Measurements from ENCODE around the gene NRXN3. TPM values are rescaled to one million over a fixed set of nuclear protein-coding genes. Genes with fewer than 3 reads are reported as not detected.

The NRXN3 gene
- total RNA-seq, 2 donors from 2014 or later, result 1.3 to 2.3 TPM

DNA sequence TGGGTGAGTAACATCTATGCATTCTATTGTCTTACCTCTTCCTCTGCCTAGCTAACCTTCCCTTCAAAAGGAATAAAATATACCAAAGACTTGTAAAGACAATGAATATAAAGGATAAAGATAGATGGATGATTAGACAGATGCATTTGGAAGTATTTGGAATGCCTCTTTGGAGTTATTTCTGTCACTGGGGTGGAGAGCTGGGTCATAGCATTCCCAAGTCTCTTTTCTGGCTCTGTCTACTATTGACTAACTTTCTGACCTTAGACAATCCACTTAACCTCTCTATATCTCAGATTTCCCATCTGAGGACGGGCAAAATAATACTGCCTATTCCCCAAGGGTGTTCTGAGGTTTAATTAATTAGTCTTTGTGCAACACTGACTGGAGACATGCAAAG, 1523.8 kb downstream of the NRXN3 start:
- no peaks in the 10 kb centered on the region for H3K4me1 ChIP-seq
- DNase-seq (no peak), ATAC-seq (no peak)
- TF ChIP-seq POLR2A (IDR thresholded peaks at IDR 0.05), result no peak
- TF ChIP-seq, protein P1, sequence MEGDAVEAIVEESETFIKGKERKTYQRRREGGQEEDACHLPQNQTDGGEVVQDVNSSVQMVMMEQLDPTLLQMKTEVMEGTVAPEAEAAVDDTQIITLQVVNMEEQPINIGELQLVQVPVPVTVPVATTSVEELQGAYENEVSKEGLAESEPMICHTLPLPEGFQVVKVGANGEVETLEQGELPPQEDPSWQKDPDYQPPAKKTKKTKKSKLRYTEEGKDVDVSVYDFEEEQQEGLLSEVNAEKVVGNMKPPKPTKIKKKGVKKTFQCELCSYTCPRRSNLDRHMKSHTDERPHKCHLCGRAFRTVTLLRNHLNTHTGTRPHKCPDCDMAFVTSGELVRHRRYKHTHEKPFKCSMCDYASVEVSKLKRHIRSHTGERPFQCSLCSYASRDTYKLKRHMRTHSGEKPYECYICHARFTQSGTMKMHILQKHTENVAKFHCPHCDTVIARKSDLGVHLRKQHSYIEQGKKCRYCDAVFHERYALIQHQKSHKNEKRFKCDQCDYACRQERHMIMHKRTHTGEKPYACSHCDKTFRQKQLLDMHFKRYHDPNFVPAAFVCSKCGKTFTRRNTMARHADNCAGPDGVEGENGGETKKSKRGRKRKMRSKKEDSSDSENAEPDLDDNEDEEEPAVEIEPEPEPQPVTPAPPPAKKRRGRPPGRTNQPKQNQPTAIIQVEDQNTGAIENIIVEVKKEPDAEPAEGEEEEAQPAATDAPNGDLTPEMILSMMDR (IDR thresholded peaks at IDR 0.05), result no peak
- intact Hi-C loops (cut with DNase I), result no loop called here
- H3K36me3 ChIP-seq (replicated peaks in 1 of 2; ENCODE audit: insufficient read depth in 1 of 2, low read depth in 2 of 2), result no peaks in the 10 kb centered on the region
- no peak overlapping the region for H3K27ac ChIP-seq
- no peaks in the 10 kb centered on the region for H3K9me3 ChIP-seq
- 27 to 32% methylated on average over 1 of the region's 1 CpG for WGBS, 2 donors
- no peak overlapping the region for H3K4me3 ChIP-seq
- no peaks in the 10 kb centered on the region for H3K27me3 ChIP-seq

DNA sequence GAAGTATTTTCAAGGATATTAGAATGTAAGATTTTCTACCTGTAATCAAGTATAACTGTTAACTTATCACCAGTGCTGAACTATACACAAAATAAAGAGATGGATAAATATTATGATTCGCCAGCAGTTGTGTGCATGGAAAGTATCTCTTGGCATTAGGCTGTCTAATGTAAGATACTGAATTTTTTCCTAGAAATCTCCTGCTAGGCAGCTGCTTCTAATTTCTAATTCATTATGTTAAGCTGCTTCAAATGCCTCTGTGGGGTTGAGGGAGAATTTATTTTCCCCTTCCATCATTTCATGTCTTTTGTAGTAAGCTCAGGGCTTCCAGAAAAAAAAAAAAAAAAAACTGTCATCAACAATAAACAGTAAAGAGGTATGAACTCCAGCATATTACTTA, 1525.1 kb downstream of the NRXN3 start:
- DNase-seq (no peak), ATAC-seq (no peak)
- H3K4me3 ChIP-seq, result no peak overlapping the region
- no peaks in the 10 kb centered on the region for H3K4me1 ChIP-seq
- no peak for TF ChIP-seq POLR2A (IDR thresholded peaks at IDR 0.05)
- TF ChIP-seq, protein P1 (IDR thresholded peaks at IDR 0.05), result no peak
- no peaks in the 10 kb centered on the region for H3K36me3 ChIP-seq (replicated peaks in 1 of 2; ENCODE audit: insufficient read depth in 1 of 2, low read depth in 2 of 2)
- H3K27ac ChIP-seq, result no peak overlapping the region
- intact Hi-C loops (cut with DNase I), result no loop called here
- no peaks in the 10 kb centered on the region for H3K9me3 ChIP-seq
- 44 to 56% methylated on average over 1 of the region's 1 CpG for WGBS, 2 donors
- H3K27me3 ChIP-seq, result no peaks in the 10 kb centered on the region

- no peak for ATAC-seq
- H3K36me3 ChIP-seq (replicated peaks in 1 of 2; ENCODE audit: insufficient read depth in 1 of 2, low read depth in 2 of 2), result no peaks in the 10 kb centered on the region
- no peak overlapping the region for H3K27ac ChIP-seq
- no peaks in the 10 kb centered on the region for H3K9me3 ChIP-seq
- no peaks in the 10 kb centered on the region for H3K27me3 ChIP-seq
- WGBS, 2 donors, result 58 to 73% methylated on average over 1 of the region's 1 CpG
- no peak for DNase-seq
- intact Hi-C loops (cut with DNase I), result no loop called here
- TF ChIP-seq POLR2A (IDR thresholded peaks at IDR 0.05), result no peak
- TF ChIP-seq, protein P1 (IDR thresholded peaks at IDR 0.05), result no peak
- no peaks in the 10 kb centered on the region for H3K4me1 ChIP-seq
- H3K4me3 ChIP-seq, result no peak overlapping the region
Observed at GRCh38 chr14:79698298-79698711, 1528.1 kb downstream of the NRXN3 start.

- no peaks in the 10 kb centered on the region for H3K27me3 ChIP-seq
- H3K4me1 ChIP-seq, result peaks cover 7% of the 10 kb centered on the region
- H3K27ac ChIP-seq, result no peak overlapping the region
- TF ChIP-seq, protein P1 (IDR thresholded peaks at IDR 0.05), result no peak
- TF ChIP-seq POLR2A (IDR thresholded peaks at IDR 0.05), result no peak
- DNase-seq (no peak), ATAC-seq (no peak)
- intact Hi-C loops (cut with DNase I), result no loop called here
- H3K4me3 ChIP-seq, result no peak overlapping the region
- H3K9me3 ChIP-seq, result no peaks in the 10 kb centered on the region
- WGBS, 2 donors, result 44 to 60% methylated on average over 2 of the region's 2 CpGs
- H3K36me3 ChIP-seq (replicated peaks in 1 of 2; ENCODE audit: insufficient read depth in 1 of 2, low read depth in 2 of 2), result no peaks in the 10 kb centered on the region
Observed at GRCh38 chr14:79699206-79699605, 1529.0 kb downstream of the NRXN3 start.

DNA sequence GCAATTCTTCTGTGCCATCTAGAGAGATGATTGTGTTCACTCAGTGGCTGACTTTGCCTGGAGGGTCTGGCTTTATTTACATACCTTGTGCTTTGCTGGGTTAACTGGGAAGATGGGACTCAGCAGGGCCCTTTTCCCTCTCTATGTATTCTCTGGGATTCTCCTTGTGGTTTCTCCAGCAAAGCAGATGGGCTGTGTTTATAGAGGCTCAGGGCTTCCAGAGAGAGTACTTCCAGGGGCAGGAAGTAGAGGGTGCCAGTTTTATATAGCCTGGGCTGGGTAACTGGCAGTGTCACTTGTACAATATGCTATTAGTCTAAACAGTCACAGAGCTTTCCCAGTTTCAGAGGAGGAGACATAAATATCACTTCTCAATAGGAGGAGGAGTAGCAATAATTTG, 1531.2 kb downstream of the NRXN3 start:
- H3K27ac ChIP-seq, result no peak overlapping the region
- H3K27me3 ChIP-seq, result no peaks in the 10 kb centered on the region
- intact Hi-C loops (cut with DNase I), result no loop called here
- no peaks in the 10 kb centered on the region for H3K9me3 ChIP-seq
- peaks cover 15% of the 10 kb centered on the region for H3K4me1 ChIP-seq
- DNase-seq (no peak), ATAC-seq (no peak)
- no peaks in the 10 kb centered on the region for H3K36me3 ChIP-seq (replicated peaks in 1 of 2; ENCODE audit: insufficient read depth in 1 of 2, low read depth in 2 of 2)
- H3K4me3 ChIP-seq, result no peak overlapping the region
- TF ChIP-seq, protein P1 (IDR thresholded peaks at IDR 0.05), result no peak
- TF ChIP-seq POLR2A (IDR thresholded peaks at IDR 0.05), result no peak

Data from body of pancreas (tissue), 4 donors.